ENCODE measurements around the gene ANTXRL. TPM values are rescaled to one million over a fixed set of nuclear protein-coding genes. Genes with fewer than 3 reads are reported as not detected.

ANTXRL gene
- total and polyA plus RNA-seq, 4 donors, result 0.06 TPM; not detected in 3

DNA sequence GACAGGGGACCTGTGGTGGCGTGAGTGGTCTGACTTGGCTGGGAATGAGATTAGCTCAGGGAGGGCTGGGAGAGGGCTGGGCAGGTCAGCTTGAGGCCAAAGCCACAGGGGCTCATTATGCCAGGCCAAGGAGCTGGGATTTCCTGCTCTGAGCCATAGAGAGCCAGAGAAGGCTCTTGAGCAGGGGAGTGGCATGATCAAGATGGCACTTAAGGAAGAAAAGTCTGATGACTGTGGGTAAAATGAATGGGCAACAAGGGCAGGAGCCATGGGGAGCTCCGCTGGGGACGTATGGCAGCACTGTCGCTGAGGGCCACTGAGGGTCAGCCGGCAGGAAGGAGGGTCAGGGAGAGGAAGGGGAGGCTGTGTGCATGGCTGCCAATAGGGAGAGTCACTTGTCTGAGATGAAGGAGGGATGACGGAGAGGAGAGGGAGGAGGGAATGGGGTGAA is 5.8 kb downstream of the ANTXRL start:
- Histone ChIP-seq H3K27ac (ENCODE audit: low read depth in 1 of 2, low read length in 2 of 2) (no peak overlapping the region), H3K27me3 (ENCODE audit: control insufficient read depth in 4 of 4, insufficient read depth in 4 of 4, low read length in 3 of 4) (no peaks in the 10 kb centered on the region), H3K4me1 (ENCODE audit: control insufficient read depth in 4 of 4, insufficient read depth in 4 of 4, low read length in 3 of 4) (no peaks in the 10 kb centered on the region), H3K4me3 (ENCODE audit: low read depth in 1 of 3, low read length in 3 of 3) (no peak overlapping the region), H3K9me3 (ENCODE audit: control insufficient read depth in 4 of 4, low read length in 3 of 4) (no peaks in the 10 kb centered on the region), H3K36me3 (ENCODE audit: control insufficient read depth in 4 of 4, insufficient read depth in 3 of 4, low read depth in 1 of 4, low read length in 3 of 4) (no peaks in the 10 kb centered on the region), H3K9ac (ENCODE audit: low read depth in 1 of 2, low read length in 2 of 2) (no peak overlapping the region)
- TF ChIP-seq, protein P1, sequence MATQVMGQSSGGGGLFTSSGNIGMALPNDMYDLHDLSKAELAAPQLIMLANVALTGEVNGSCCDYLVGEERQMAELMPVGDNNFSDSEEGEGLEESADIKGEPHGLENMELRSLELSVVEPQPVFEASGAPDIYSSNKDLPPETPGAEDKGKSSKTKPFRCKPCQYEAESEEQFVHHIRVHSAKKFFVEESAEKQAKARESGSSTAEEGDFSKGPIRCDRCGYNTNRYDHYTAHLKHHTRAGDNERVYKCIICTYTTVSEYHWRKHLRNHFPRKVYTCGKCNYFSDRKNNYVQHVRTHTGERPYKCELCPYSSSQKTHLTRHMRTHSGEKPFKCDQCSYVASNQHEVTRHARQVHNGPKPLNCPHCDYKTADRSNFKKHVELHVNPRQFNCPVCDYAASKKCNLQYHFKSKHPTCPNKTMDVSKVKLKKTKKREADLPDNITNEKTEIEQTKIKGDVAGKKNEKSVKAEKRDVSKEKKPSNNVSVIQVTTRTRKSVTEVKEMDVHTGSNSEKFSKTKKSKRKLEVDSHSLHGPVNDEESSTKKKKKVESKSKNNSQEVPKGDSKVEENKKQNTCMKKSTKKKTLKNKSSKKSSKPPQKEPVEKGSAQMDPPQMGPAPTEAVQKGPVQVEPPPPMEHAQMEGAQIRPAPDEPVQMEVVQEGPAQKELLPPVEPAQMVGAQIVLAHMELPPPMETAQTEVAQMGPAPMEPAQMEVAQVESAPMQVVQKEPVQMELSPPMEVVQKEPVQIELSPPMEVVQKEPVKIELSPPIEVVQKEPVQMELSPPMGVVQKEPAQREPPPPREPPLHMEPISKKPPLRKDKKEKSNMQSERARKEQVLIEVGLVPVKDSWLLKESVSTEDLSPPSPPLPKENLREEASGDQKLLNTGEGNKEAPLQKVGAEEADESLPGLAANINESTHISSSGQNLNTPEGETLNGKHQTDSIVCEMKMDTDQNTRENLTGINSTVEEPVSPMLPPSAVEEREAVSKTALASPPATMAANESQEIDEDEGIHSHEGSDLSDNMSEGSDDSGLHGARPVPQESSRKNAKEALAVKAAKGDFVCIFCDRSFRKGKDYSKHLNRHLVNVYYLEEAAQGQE (IDR thresholded peaks at IDR 0.05), result no peak
- TF ChIP-seq, protein P2, sequence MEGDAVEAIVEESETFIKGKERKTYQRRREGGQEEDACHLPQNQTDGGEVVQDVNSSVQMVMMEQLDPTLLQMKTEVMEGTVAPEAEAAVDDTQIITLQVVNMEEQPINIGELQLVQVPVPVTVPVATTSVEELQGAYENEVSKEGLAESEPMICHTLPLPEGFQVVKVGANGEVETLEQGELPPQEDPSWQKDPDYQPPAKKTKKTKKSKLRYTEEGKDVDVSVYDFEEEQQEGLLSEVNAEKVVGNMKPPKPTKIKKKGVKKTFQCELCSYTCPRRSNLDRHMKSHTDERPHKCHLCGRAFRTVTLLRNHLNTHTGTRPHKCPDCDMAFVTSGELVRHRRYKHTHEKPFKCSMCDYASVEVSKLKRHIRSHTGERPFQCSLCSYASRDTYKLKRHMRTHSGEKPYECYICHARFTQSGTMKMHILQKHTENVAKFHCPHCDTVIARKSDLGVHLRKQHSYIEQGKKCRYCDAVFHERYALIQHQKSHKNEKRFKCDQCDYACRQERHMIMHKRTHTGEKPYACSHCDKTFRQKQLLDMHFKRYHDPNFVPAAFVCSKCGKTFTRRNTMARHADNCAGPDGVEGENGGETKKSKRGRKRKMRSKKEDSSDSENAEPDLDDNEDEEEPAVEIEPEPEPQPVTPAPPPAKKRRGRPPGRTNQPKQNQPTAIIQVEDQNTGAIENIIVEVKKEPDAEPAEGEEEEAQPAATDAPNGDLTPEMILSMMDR (IDR thresholded peaks at IDR 0.05; ENCODE audit: low read depth, low read length, missing input control), result no peak
- no peak for DNase-seq (ENCODE audit: low spot score)
- WGBS, result 73% methylated on average over 6 of the region's 6 CpGs

DNA sequence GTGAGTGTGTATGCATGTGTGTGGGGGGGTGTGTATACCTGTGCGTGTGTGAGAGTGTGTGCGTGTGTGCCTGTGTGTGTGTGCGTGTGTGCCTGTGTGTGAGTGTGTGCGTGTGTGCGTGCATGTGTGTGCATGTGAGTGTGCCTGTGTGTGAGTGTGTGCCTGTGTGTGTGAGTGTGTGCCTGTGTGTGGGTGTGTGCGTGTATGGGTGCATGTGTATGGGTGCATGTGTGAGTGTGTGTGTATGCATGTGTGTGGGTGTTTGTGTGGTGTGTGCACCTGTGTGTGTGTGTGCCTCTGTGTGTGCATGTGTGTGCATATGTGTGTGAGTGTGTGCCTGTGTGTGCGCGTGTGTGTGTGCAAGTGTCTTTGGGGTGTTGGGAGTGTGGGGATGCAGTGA is 6.4 kb downstream of the ANTXRL start:
- Histone ChIP-seq H3K9me3 (ENCODE audit: control insufficient read depth in 4 of 4, low read length in 3 of 4) (no peaks in the 10 kb centered on the region), H3K4me1 (ENCODE audit: control insufficient read depth in 4 of 4, insufficient read depth in 4 of 4, low read length in 3 of 4) (no peaks in the 10 kb centered on the region), H3K27me3 (ENCODE audit: control insufficient read depth in 4 of 4, insufficient read depth in 4 of 4, low read length in 3 of 4) (no peaks in the 10 kb centered on the region), H3K36me3 (ENCODE audit: control insufficient read depth in 4 of 4, insufficient read depth in 3 of 4, low read depth in 1 of 4, low read length in 3 of 4) (no peaks in the 10 kb centered on the region), H3K9ac (ENCODE audit: low read depth in 1 of 2, low read length in 2 of 2) (no peak overlapping the region), H3K4me3 (ENCODE audit: low read depth in 1 of 3, low read length in 3 of 3) (no peak overlapping the region), H3K27ac (ENCODE audit: low read depth in 1 of 2, low read length in 2 of 2) (no peak overlapping the region)
- TF ChIP-seq SP1 (IDR thresholded peaks at IDR 0.05) (no peak), RXRA (IDR thresholded peaks at IDR 0.05) (no peak), FOXA1 (IDR thresholded peaks at IDR 0.05) (no peak), HNF4A (conservative IDR thresholded peaks at IDR 0.05) (no peak), RAD21 (IDR thresholded peaks at IDR 0.05) (no peak), EGR1 (IDR thresholded peaks at IDR 0.05; ENCODE audit: low read depth in 2 of 2) (no peak), TAF1 (conservative IDR thresholded peaks at IDR 0.05) (no peak), JUND (IDR thresholded peaks at IDR 0.05) (no peak), FOXA2 (IDR thresholded peaks at IDR 0.05) (no peak), YY1 (IDR thresholded peaks at IDR 0.05) (no peak), GABPA (IDR thresholded peaks at IDR 0.05 in 1 of 2, conservative IDR thresholded peaks at IDR 0.05 in 1 of 2) (no peak), HNF4G (IDR thresholded peaks at IDR 0.05) (no peak)
- TF ChIP-seq, protein P3, sequence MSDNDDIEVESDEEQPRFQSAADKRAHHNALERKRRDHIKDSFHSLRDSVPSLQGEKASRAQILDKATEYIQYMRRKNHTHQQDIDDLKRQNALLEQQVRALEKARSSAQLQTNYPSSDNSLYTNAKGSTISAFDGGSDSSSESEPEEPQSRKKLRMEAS (IDR thresholded peaks at IDR 0.05), result no peak
- TF ChIP-seq, protein P4, sequence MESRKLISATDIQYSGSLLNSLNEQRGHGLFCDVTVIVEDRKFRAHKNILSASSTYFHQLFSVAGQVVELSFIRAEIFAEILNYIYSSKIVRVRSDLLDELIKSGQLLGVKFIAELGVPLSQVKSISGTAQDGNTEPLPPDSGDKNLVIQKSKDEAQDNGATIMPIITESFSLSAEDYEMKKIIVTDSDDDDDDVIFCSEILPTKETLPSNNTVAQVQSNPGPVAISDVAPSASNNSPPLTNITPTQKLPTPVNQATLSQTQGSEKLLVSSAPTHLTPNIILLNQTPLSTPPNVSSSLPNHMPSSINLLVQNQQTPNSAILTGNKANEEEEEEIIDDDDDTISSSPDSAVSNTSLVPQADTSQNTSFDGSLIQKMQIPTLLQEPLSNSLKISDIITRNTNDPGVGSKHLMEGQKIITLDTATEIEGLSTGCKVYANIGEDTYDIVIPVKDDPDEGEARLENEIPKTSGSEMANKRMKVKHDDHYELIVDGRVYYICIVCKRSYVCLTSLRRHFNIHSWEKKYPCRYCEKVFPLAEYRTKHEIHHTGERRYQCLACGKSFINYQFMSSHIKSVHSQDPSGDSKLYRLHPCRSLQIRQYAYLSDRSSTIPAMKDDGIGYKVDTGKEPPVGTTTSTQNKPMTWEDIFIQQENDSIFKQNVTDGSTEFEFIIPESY (IDR thresholded peaks at IDR 0.05), result no peak
- TF ChIP-seq, protein P1 (IDR thresholded peaks at IDR 0.05), result no peak
- TF ChIP-seq, protein P2 (IDR thresholded peaks at IDR 0.05; ENCODE audit: low read depth, low read length, missing input control), result no peak
- TF ChIP-seq, protein P5, sequence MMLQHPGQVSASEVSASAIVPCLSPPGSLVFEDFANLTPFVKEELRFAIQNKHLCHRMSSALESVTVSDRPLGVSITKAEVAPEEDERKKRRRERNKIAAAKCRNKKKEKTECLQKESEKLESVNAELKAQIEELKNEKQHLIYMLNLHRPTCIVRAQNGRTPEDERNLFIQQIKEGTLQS (IDR thresholded peaks at IDR 0.05), result no peak
- whole genome bisulfite sequencing, result 76% methylated on average over 8 of the region's 8 CpGs
- DNase-seq (ENCODE audit: low spot score), result no peak
